Uterine smooth muscle cell (primary cell): ENCODE results near the gene IL13. TPM values are rescaled to one million over a fixed set of nuclear protein-coding genes. Genes with fewer than 3 reads are reported as not detected.

Experiments used
- total RNA-seq: library from RNA; depleted of rRNA; stranded (reverse); fragments of >200 nt; gene quantifications from 2 replicates; pipeline ENCODE4 v1.2.3, GENCODE V29; 2014

Gene IL13
- total RNA-seq = not detected in 2 replicates

GRCh38 chr5:132657676-132658380 lies at the start of gene IL13:
IL13 (plus strand) TSS chr5:132658173; CDS start chr5:132658187, 14 bp downstream.

GRCh38 chr5:132673939-132674630 lies 16.1 kb downstream of the IL13 start, which contains the start of gene IL4:
IL4 (plus strand) TSS chr5:132673989; CDS start chr5:132674051, 62 bp downstream.

Other genes starting within 250 kb of the IL13 start
- gene IRF1, start 167.4 kb upstream of the IL13 start, total RNA-seq = 24.7 and 25.1 TPM in 2 replicates
- not detected in 2 replicates for gene IL5, start 114.7 kb upstream of the IL13 start, total RNA-seq
- gene RAD50, start 101.2 kb upstream of the IL13 start, total RNA-seq = 41.0 and 42.3 TPM in 2 replicates
- gene IL4, start 15.8 kb downstream of the IL13 start, total RNA-seq = not detected in 2 replicates
- 14.9 and 15.9 TPM in 2 replicates for gene KIF3A, start 79.4 kb downstream of the IL13 start, total RNA-seq
- gene CCNI2, start 89.3 kb downstream of the IL13 start, total RNA-seq = not detected in 2 replicates
- 51.2 and 55.6 TPM in 2 replicates for gene SEPTIN8, start 119.1 kb downstream of the IL13 start, total RNA-seq
- gene SOWAHA, start 155.1 kb downstream of the IL13 start, total RNA-seq = under 0.01 TPM in 1 of 2 replicates, not detected in the other
- 3.9 and 6.3 TPM in 2 replicates for gene SHROOM1, start 172.5 kb downstream of the IL13 start, total RNA-seq
- 0.11 and 0.12 TPM in 2 replicates for gene GDF9, start 208.3 kb downstream of the IL13 start, total RNA-seq
- gene UQCRQ, start 208.5 kb downstream of the IL13 start, total RNA-seq = 83.0 and 115 TPM in 2 replicates
- 0.11 and 0.12 TPM in 2 replicates for gene LEAP2, start 215.5 kb downstream of the IL13 start, total RNA-seq